Measurements from ENCODE around the gene MTHFD2. TPM values are rescaled to one million over a fixed set of nuclear protein-coding genes. Genes with fewer than 3 reads are reported as not detected.

MTHFD2 gene
- total and polyA plus RNA-seq, 2 of the 8 experiments (the other 6 are each of a cell fraction or from before 2014, with no cell fraction given): 99.5 to 291 TPM

DNA sequence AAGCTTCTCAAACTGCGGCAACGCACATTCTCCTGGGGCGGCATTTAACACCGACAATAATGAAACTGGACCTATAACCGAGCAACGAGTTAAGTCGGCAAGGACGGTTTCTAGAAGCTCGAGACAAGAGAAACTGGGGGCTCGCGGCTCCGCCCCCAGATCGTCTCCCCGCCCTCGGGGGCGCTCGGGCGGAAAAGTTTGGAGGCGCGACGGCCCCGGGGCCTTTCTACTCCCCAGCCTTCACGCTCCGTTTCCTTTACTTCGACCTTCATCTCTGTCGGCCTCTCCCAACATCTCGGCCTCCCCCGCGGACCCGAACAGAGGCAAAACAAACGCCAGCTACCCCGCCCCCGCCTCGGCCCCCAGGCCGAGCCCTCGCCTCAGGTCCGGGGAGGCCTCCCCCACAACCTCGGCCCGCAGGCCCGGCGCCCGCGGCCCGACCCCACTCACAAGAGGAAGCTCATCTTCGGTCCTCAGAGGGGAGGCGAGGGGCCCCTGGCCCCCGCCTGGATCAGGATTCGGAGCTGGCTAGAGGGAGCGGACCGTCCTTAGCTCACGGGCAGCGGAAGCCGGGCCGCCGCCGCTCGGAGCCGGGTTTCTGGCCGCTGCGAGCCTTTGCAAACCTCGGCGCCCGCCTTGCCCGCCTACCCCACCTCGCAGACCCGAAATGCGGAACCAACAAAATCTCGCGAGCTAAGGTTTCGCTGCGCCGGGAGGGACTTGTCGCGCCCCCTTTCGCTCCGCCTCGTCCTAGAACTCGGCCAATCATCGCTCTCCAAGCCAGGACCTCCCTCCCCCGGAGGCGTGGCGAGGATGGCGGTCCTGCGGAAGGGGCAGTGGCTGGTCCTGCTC, 20.0 kb upstream of the MTHFD2 start, which contains the start of gene MOB1A (continued):
- peak; percentile 96 for TF ChIP-seq TAF1 (IDR thresholded peaks at IDR 0.05; ENCODE audit: low read depth, low read length)
- TF ChIP-seq GABPA (IDR thresholded peaks at IDR 0.05; ENCODE audit: borderline replicate concordance, insufficient read depth, low read length): no peak
- TF ChIP-seq SIRT6 (IDR thresholded peaks at IDR 0.05; ENCODE audit: low read length): no peak
- peak; percentile 95 for TF ChIP-seq PHF8 (conservative IDR thresholded peaks at IDR 0.05; ENCODE audit: low read depth, low read length)
- no peak for TF ChIP-seq CHD1 (IDR thresholded peaks at IDR 0.05; ENCODE audit: low read depth, low read length)
- TF ChIP-seq BCL11A (IDR thresholded peaks at IDR 0.05; ENCODE audit: low read depth in 2 of 2, low read length in 2 of 2): no peak
- no peak for TF ChIP-seq CREB1 (IDR thresholded peaks at IDR 0.05)
- no peak for TF ChIP-seq POU5F1 (IDR thresholded peaks at IDR 0.05; ENCODE audit: low read depth, low read length)
- TF ChIP-seq, protein P1, sequence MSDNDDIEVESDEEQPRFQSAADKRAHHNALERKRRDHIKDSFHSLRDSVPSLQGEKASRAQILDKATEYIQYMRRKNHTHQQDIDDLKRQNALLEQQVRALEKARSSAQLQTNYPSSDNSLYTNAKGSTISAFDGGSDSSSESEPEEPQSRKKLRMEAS (IDR thresholded peaks at IDR 0.05): no peak
- TF ChIP-seq JUND (IDR thresholded peaks at IDR 0.05; ENCODE audit: low read length): no peak
- no peak for TF ChIP-seq NANOG (IDR thresholded peaks at IDR 0.05; ENCODE audit: insufficient read depth, low read depth, low read length, poor library complexity, severe bottlenecking)
- no peak for TF ChIP-seq TAF7 (optimal IDR thresholded peaks at IDR 0.05; ENCODE audit: borderline replicate concordance, low read depth, low read length)
- TF ChIP-seq, protein P2, sequence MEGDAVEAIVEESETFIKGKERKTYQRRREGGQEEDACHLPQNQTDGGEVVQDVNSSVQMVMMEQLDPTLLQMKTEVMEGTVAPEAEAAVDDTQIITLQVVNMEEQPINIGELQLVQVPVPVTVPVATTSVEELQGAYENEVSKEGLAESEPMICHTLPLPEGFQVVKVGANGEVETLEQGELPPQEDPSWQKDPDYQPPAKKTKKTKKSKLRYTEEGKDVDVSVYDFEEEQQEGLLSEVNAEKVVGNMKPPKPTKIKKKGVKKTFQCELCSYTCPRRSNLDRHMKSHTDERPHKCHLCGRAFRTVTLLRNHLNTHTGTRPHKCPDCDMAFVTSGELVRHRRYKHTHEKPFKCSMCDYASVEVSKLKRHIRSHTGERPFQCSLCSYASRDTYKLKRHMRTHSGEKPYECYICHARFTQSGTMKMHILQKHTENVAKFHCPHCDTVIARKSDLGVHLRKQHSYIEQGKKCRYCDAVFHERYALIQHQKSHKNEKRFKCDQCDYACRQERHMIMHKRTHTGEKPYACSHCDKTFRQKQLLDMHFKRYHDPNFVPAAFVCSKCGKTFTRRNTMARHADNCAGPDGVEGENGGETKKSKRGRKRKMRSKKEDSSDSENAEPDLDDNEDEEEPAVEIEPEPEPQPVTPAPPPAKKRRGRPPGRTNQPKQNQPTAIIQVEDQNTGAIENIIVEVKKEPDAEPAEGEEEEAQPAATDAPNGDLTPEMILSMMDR (IDR thresholded peaks at IDR 0.05; ENCODE audit: control extremely low read depth in 1 of 3, insufficient read depth in 1 of 3, low read depth in 1 of 3, low read length in 3 of 3): no peak
- TF ChIP-seq HDAC6 (IDR thresholded peaks at IDR 0.05; ENCODE audit: low read depth, low read length): no peak
- no peak for TF ChIP-seq CBX8 (IDR thresholded peaks at IDR 0.05; ENCODE audit: borderline replicate concordance, low read depth, low read length)
- no peak for TF ChIP-seq RFX5 (IDR thresholded peaks at IDR 0.05; ENCODE audit: borderline replicate concordance, low read depth, low read length)
- TF ChIP-seq SRF (IDR thresholded peaks at IDR 0.05; ENCODE audit: low read depth, low read length): no peak
- no peak for TF ChIP-seq EP300 (IDR thresholded peaks at IDR 0.05; ENCODE audit: borderline replicate concordance in 1 of 2, low read depth in 2 of 2, low read length in 2 of 2)
- TF ChIP-seq SP4 (IDR thresholded peaks at IDR 0.05; ENCODE audit: low read length): 0 out of 2 replicates have a peak, but pooled peaks have one; percentile 40
- TF ChIP-seq RBBP5 (IDR thresholded peaks at IDR 0.05; ENCODE audit: borderline replicate concordance, low read depth, low read length): peak; percentile 45; the same call in 1 of the 2 replicates
- no peak for TF ChIP-seq RAD21 (IDR thresholded peaks at IDR 0.05 in 1 of 2, conservative IDR thresholded peaks at IDR 0.05 in 1 of 2; ENCODE audit: low read depth in 2 of 2, low read length in 2 of 2)
